Measurements from ENCODE around the gene SHCBP1L. TPM values are rescaled to one million over a fixed set of nuclear protein-coding genes. Genes with fewer than 3 reads are reported as not detected.
A peak's percentile ranks its signal among the peaks of the same experiment; 100 is the strongest.

The SHCBP1L gene
- total RNA-seq, 1 donor = not detected

GRCh38 chr1:182993746-182994145 is 40.8 kb upstream of the SHCBP1L start:
- no peak for DNase-seq (ENCODE audit: low read depth)
- no peak for TF ChIP-seq CTCF (IDR thresholded peaks at IDR 0.05; ENCODE audit: insufficient read depth, low read length)
- no peak overlapping the region for H3K4me3 ChIP-seq (ENCODE audit: low read depth, low read length)

GRCh38 chr1:182990413-182991144 is 37.6 kb upstream of the SHCBP1L start:
- peak; percentile 67 for DNase-seq (ENCODE audit: low read depth)
- no peak overlapping the region for H3K4me3 ChIP-seq (ENCODE audit: low read depth, low read length)
- TF ChIP-seq CTCF (IDR thresholded peaks at IDR 0.05; ENCODE audit: insufficient read depth, low read length) = no peak

- no peak overlapping the region for H3K4me3 ChIP-seq (ENCODE audit: low read depth, low read length)
- no peak for DNase-seq (ENCODE audit: low read depth)
- no peak for TF ChIP-seq CTCF (IDR thresholded peaks at IDR 0.05; ENCODE audit: insufficient read depth, low read length)
These were observed 32.9 kb upstream of the SHCBP1L start for GRCh38 chr1:182985876-182986275.

DNA sequence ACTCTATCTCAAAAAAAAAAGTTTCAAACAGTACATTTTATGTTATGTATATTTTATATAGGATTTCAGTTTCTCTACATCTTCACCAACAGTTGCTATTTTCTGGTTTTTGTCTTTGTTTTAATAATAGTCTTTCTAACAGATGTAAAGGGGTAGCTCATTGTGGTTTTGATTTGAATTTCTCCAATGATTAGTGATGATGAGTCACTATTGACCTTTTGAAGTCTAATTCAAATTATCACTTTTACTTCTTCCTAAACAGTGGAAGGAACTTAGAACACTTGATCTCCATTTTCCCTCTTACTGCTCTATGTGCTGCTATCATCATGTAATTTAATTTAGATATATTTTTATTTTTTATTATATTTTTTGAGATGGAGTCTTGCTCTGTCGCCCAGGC is 31.7 kb upstream of the SHCBP1L start:
- TF ChIP-seq CTCF (IDR thresholded peaks at IDR 0.05; ENCODE audit: insufficient read depth, low read length) = no peak
- no peak overlapping the region for H3K4me3 ChIP-seq (ENCODE audit: low read depth, low read length)
- no peak for DNase-seq (ENCODE audit: low read depth)

DNA sequence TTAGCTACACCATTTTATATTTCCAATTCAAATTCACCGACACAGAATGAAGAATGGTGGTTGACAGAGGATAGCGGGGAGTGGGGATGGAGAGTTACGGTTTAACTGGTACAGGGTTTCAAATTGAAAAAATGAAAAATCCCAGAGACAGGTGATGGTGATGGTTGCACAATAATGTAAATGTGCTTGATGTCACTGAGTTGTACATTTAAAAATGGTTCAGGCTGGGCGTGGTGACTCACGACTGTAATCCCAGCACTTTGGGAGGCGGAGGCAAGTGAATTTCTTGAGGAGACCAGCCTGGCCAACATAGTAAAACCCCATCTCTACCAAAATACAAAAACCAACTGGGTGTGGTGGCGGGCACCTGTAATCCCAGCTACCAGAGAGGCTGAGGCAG is 31.2 kb upstream of the SHCBP1L start:
- TF ChIP-seq CTCF (IDR thresholded peaks at IDR 0.05; ENCODE audit: insufficient read depth, low read length) = no peak
- DNase-seq (ENCODE audit: low read depth) = no peak
- H3K4me3 ChIP-seq (ENCODE audit: low read depth, low read length) = no peak overlapping the region

DNA sequence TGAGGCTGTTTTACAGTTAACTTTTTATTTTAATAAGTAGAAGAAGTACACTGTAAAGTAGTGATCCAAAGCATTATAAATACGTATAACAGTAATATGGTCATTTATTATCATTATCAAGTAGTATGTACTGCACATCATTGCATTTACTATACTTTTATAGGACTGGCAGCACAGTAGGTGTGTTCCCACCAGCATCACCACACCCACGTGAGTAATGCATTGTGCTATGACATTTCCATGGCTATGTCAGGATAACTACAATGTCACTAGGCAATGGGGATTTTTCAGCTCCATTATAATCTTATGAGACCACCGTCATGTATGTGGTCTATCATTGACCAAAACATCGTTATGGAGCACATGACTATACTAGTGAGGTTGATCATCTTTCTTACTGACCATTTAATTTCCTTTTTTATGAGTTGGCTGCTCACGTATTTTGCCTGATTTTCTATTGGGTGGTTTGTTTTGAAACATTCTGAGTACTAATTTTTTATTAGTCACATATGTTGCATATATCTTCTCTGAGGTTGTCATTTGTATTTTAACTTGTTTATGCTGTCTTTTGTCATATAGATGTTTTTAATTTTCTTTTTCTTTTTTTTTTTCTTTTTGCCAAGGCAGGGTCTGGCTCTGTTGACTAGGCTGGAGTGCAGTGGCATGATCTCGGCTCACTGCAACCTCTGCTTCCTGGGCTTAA is 25.3 kb upstream of the SHCBP1L start:
- DNase-seq (ENCODE audit: low read depth) = no peak
- H3K4me3 ChIP-seq (ENCODE audit: low read depth, low read length) = no peak overlapping the region
- TF ChIP-seq CTCF (IDR thresholded peaks at IDR 0.05; ENCODE audit: insufficient read depth, low read length) = no peak

Data from fibroblast of the aortic adventitia (primary cell).